Stimulated activated CD8-positive, alpha-beta memory T cell treated with anti-CD3 and anti-CD28 coated beads, Interleukin-2, amount 100 ng/mL, for 1 hour (primary cell): ENCODE data around the gene IPPK.

Experiments
- DNase-seq, 2 donors: peaks; one replicate each; pipeline ENCODE4 v3.0.0-alpha.2; 2020; ENCODE audit warnings: low read depth in 2 of 2

The IPPK gene

GRCh38 chr9:92669890-92670708 is at the start of gene IPPK:
TSS of gene IPPK (minus strand) at chr9:92670131. CDS start at chr9:92669988, 143 bp downstream.
- peak; percentile 95 to 96 for DNase-seq

GRCh38 chr9:92719028-92719647 is 49.2 kb upstream of the IPPK start:
- no peak for DNase-seq

- no peak for DNase-seq
These were observed 48.4 kb upstream of the IPPK start for GRCh38 chr9:92718086-92719001.

GRCh38 chr9:92717201-92718085 is 47.5 kb upstream of the IPPK start:
- DNase-seq: no peak

GRCh38 chr9:92716557-92716956 is 46.6 kb upstream of the IPPK start:
- peak; percentile 70 to 72 for DNase-seq

GRCh38 chr9:92715488-92716231 is 45.7 kb upstream of the IPPK start:
- DNase-seq: no peak

GRCh38 chr9:92714787-92715487 is 45.0 kb upstream of the IPPK start:
- DNase-seq: no peak

- no peak for DNase-seq
These were observed 44.1 kb upstream of the IPPK start for GRCh38 chr9:92714016-92714415.

GRCh38 chr9:92713528-92713927 is 43.6 kb upstream of the IPPK start:
- DNase-seq: no peak

GRCh38 chr9:92712767-92713166 is 42.8 kb upstream of the IPPK start:
- no peak for DNase-seq

GRCh38 chr9:92711844-92712243 is 41.9 kb upstream of the IPPK start:
- DNase-seq: no peak

GRCh38 chr9:92711146-92711545 is 41.2 kb upstream of the IPPK start:
- no peak for DNase-seq

GRCh38 chr9:92710368-92710767 is 40.4 kb upstream of the IPPK start:
- no peak for DNase-seq

GRCh38 chr9:92709954-92710353 is 40.0 kb upstream of the IPPK start:
- no peak for DNase-seq

GRCh38 chr9:92709240-92709639 is 39.3 kb upstream of the IPPK start:
- DNase-seq: no peak

GRCh38 chr9:92707530-92707929 is 37.6 kb upstream of the IPPK start:
- DNase-seq: no peak

GRCh38 chr9:92706218-92706940 is 36.4 kb upstream of the IPPK start:
- no peak for DNase-seq

- DNase-seq: no peak
These were observed 34.6 kb upstream of the IPPK start for GRCh38 chr9:92704528-92704927.

- DNase-seq: no peak
These were observed 26.7 kb upstream of the IPPK start for GRCh38 chr9:92696619-92697018.
